ENCODE measurements around the gene ATP2A2.

The ATP2A2 gene

GRCh38 chr12:110349096-110349495 lies 68.0 kb downstream of the ATP2A2 start:
- no peak for DNase-seq (ENCODE audit: low read depth)
- no peak overlapping the region for H3K4me3 ChIP-seq (ENCODE audit: control insufficient read depth, low read depth, low read length)
- no peak for TF ChIP-seq CTCF (IDR thresholded peaks at IDR 0.05; ENCODE audit: control insufficient read depth, insufficient read depth, low read depth, low read length, missing control alignments)

GRCh38 chr12:110349514-110350151 lies 68.6 kb downstream of the ATP2A2 start:
- DNase-seq (ENCODE audit: low read depth): no peak
- no peak overlapping the region for H3K4me3 ChIP-seq (ENCODE audit: control insufficient read depth, low read depth, low read length)
- TF ChIP-seq CTCF (IDR thresholded peaks at IDR 0.05; ENCODE audit: control insufficient read depth, insufficient read depth, low read depth, low read length, missing control alignments): no peak

GRCh38 chr12:110351119-110351518 lies 70.1 kb downstream of the ATP2A2 start:
- no peak overlapping the region for H3K4me3 ChIP-seq (ENCODE audit: control insufficient read depth, low read depth, low read length)
- no peak for TF ChIP-seq CTCF (IDR thresholded peaks at IDR 0.05; ENCODE audit: control insufficient read depth, insufficient read depth, low read depth, low read length, missing control alignments)
- DNase-seq (ENCODE audit: low read depth): no peak

GRCh38 chr12:110352401-110352800 lies 71.4 kb downstream of the ATP2A2 start:
- no peak for DNase-seq (ENCODE audit: low read depth)
- no peak overlapping the region for H3K4me3 ChIP-seq (ENCODE audit: control insufficient read depth, low read depth, low read length)
- no peak for TF ChIP-seq CTCF (IDR thresholded peaks at IDR 0.05; ENCODE audit: control insufficient read depth, insufficient read depth, low read depth, low read length, missing control alignments)

- no peak for DNase-seq (ENCODE audit: low read depth)
- H3K4me3 ChIP-seq (ENCODE audit: control insufficient read depth, low read depth, low read length): no peak overlapping the region
- TF ChIP-seq CTCF (IDR thresholded peaks at IDR 0.05; ENCODE audit: control insufficient read depth, insufficient read depth, low read depth, low read length, missing control alignments): no peak
Observed at GRCh38 chr12:110353211-110353965, 72.3 kb downstream of the ATP2A2 start.

- H3K4me3 ChIP-seq (ENCODE audit: control insufficient read depth, low read depth, low read length): no peak overlapping the region
- DNase-seq (ENCODE audit: low read depth): no peak
- no peak for TF ChIP-seq CTCF (IDR thresholded peaks at IDR 0.05; ENCODE audit: control insufficient read depth, insufficient read depth, low read depth, low read length, missing control alignments)
Observed at GRCh38 chr12:110354172-110354780, 73.2 kb downstream of the ATP2A2 start.
